Measurements from ENCODE around the gene FAM110C. TPM values are rescaled to one million over a fixed set of nuclear protein-coding genes. Genes with fewer than 3 reads are reported as not detected.
"Not testable (repeated sequence)": the region's sequence is repeated elsewhere in the genome, so short reads cannot be mapped to it uniquely, and the experiment has no call there.

Gene FAM110C
- total and polyA plus RNA-seq, 4 donors: 4.8 to 18.2 (median 5.0) TPM

DNA sequence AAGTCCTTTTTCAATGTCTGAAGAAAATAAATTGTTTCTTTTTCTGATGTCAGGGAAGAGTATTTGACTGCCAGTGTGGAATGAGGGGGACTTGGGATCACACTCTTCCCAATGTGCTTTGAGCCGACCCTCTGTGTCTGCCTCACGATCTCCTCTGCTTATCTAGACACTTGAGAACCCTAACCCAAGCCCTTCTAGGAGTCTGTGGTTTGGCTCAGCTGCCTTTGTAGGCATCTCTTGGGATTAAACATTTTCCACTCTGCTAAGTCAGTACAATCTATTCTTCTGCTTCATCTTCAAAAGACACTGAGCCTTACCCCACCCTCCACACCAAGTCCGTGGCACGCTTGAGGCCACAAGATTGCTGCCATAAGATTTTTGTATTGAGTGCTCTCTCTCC lies 19.4 kb downstream of the FAM110C start:
- DNase-seq (ENCODE audit: low spot score): no peak
- no peaks in the 10 kb centered on the region for H3K9me3 ChIP-seq (ENCODE audit: control insufficient read depth in 4 of 4, low read length in 3 of 4)
- no peak overlapping the region for H3K9ac ChIP-seq (ENCODE audit: low read depth in 1 of 2, low read length in 2 of 2)
- TF ChIP-seq, protein P1, sequence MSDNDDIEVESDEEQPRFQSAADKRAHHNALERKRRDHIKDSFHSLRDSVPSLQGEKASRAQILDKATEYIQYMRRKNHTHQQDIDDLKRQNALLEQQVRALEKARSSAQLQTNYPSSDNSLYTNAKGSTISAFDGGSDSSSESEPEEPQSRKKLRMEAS (IDR thresholded peaks at IDR 0.05): no peak
- TF ChIP-seq GABPA (IDR thresholded peaks at IDR 0.05 in 1 of 2, conservative IDR thresholded peaks at IDR 0.05 in 1 of 2) (no peak), FOXA2 (IDR thresholded peaks at IDR 0.05) (no peak), ATF3 (IDR thresholded peaks at IDR 0.05) (no peak), TAF1 (conservative IDR thresholded peaks at IDR 0.05) (no peak)
- TF ChIP-seq, protein P2, sequence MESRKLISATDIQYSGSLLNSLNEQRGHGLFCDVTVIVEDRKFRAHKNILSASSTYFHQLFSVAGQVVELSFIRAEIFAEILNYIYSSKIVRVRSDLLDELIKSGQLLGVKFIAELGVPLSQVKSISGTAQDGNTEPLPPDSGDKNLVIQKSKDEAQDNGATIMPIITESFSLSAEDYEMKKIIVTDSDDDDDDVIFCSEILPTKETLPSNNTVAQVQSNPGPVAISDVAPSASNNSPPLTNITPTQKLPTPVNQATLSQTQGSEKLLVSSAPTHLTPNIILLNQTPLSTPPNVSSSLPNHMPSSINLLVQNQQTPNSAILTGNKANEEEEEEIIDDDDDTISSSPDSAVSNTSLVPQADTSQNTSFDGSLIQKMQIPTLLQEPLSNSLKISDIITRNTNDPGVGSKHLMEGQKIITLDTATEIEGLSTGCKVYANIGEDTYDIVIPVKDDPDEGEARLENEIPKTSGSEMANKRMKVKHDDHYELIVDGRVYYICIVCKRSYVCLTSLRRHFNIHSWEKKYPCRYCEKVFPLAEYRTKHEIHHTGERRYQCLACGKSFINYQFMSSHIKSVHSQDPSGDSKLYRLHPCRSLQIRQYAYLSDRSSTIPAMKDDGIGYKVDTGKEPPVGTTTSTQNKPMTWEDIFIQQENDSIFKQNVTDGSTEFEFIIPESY (IDR thresholded peaks at IDR 0.05): no peak
- TF ChIP-seq, protein P3, sequence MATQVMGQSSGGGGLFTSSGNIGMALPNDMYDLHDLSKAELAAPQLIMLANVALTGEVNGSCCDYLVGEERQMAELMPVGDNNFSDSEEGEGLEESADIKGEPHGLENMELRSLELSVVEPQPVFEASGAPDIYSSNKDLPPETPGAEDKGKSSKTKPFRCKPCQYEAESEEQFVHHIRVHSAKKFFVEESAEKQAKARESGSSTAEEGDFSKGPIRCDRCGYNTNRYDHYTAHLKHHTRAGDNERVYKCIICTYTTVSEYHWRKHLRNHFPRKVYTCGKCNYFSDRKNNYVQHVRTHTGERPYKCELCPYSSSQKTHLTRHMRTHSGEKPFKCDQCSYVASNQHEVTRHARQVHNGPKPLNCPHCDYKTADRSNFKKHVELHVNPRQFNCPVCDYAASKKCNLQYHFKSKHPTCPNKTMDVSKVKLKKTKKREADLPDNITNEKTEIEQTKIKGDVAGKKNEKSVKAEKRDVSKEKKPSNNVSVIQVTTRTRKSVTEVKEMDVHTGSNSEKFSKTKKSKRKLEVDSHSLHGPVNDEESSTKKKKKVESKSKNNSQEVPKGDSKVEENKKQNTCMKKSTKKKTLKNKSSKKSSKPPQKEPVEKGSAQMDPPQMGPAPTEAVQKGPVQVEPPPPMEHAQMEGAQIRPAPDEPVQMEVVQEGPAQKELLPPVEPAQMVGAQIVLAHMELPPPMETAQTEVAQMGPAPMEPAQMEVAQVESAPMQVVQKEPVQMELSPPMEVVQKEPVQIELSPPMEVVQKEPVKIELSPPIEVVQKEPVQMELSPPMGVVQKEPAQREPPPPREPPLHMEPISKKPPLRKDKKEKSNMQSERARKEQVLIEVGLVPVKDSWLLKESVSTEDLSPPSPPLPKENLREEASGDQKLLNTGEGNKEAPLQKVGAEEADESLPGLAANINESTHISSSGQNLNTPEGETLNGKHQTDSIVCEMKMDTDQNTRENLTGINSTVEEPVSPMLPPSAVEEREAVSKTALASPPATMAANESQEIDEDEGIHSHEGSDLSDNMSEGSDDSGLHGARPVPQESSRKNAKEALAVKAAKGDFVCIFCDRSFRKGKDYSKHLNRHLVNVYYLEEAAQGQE (IDR thresholded peaks at IDR 0.05): no peak
- H3K27ac ChIP-seq (ENCODE audit: low read depth in 1 of 2, low read length in 2 of 2): no peak overlapping the region
- no peaks in the 10 kb centered on the region for H3K36me3 ChIP-seq (ENCODE audit: control insufficient read depth in 4 of 4, insufficient read depth in 3 of 4, low read depth in 1 of 4, low read length in 3 of 4)
- H3K4me1 ChIP-seq (ENCODE audit: control insufficient read depth in 4 of 4, insufficient read depth in 4 of 4, low read length in 3 of 4): peaks cover 4 to 20% (median 17%) of the 10 kb centered on the region in 4 donors
- no peaks in the 10 kb centered on the region for H3K27me3 ChIP-seq (ENCODE audit: control insufficient read depth in 4 of 4, insufficient read depth in 4 of 4, low read length in 3 of 4)
- no peak overlapping the region for H3K4me3 ChIP-seq (ENCODE audit: low read depth in 1 of 3, low read length in 3 of 3)
- 90% methylated on average over 4 of the region's 4 CpGs for WGBS

DNA sequence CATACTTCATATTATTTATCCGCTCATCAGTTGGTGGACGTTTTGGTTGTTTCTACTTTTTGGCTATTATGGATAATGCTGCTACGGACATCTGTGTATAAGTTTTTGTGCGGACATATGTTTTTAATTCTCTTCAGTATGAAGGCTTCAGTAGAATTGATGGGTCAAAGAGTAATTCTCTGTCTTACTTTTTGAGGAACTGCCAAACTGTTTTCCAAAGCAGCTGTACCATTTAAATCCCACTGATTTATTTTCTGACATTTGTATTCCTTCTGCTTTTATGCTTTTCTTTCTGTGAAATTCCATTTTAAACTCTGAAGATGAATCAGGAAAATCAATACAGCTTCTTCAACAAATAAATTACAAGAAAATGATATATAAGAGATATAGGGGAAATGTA lies 20.8 kb downstream of the FAM110C start:
- H3K4me3 ChIP-seq (ENCODE audit: low read depth in 1 of 3, low read length in 3 of 3): no peak overlapping the region
- no peak for DNase-seq (ENCODE audit: low spot score)
- TF ChIP-seq RXRA (IDR thresholded peaks at IDR 0.05): no peak
- no peak for TF ChIP-seq TAF1 (conservative IDR thresholded peaks at IDR 0.05)
- no peak for TF ChIP-seq ATF3 (IDR thresholded peaks at IDR 0.05)
- TF ChIP-seq JUND (IDR thresholded peaks at IDR 0.05): no peak
- no peak for TF ChIP-seq HNF4G (IDR thresholded peaks at IDR 0.05)
- TF ChIP-seq YY1 (IDR thresholded peaks at IDR 0.05): no peak
- TF ChIP-seq, protein P1 (IDR thresholded peaks at IDR 0.05): no peak
- TF ChIP-seq, protein P2 (IDR thresholded peaks at IDR 0.05): no peak
- TF ChIP-seq NR2F2 (IDR thresholded peaks at IDR 0.05): no peak
- no peak for TF ChIP-seq EGR1 (IDR thresholded peaks at IDR 0.05; ENCODE audit: low read depth in 2 of 2)
- H3K9ac ChIP-seq (ENCODE audit: low read depth in 1 of 2, low read length in 2 of 2): no peak overlapping the region
- no peaks in the 10 kb centered on the region for H3K27me3 ChIP-seq (ENCODE audit: control insufficient read depth in 4 of 4, insufficient read depth in 4 of 4, low read length in 3 of 4)
- no peaks in the 10 kb centered on the region for H3K9me3 ChIP-seq (ENCODE audit: control insufficient read depth in 4 of 4, low read length in 3 of 4)
- no peaks in the 10 kb centered on the region for H3K36me3 ChIP-seq (ENCODE audit: control insufficient read depth in 4 of 4, insufficient read depth in 3 of 4, low read depth in 1 of 4, low read length in 3 of 4)
- H3K4me1 ChIP-seq (ENCODE audit: control insufficient read depth in 4 of 4, insufficient read depth in 4 of 4, low read length in 3 of 4): peaks cover 4 to 20% (median 19%) of the 10 kb centered on the region in 4 donors
- 93% methylated on average over 4 of the region's 4 CpGs for WGBS
- no peak overlapping the region for H3K27ac ChIP-seq (ENCODE audit: low read depth in 1 of 2, low read length in 2 of 2)

DNA sequence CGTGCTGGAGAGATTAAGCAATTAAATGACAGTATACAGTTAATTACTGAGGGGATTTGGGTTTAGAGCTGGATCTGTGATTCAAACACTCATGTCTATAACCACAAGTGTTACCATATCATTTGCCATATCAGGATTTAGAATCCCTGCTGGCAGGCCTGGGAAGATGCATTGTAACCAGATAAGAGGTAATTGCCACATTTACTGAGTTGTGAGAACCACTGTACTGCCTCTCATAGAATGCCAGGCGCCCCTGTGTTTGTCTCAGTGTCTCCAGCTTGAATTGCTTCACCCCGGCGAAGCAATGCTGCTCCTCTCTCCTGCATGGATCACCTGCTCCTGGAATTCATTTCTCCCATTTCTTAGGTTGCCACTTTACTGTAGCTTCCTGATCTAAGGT lies 21.7 kb downstream of the FAM110C start:
- DNase-seq (ENCODE audit: low spot score); H3K4me3 ChIP-seq (ENCODE audit: low read depth in 1 of 3, low read length in 3 of 3); H3K9me3 ChIP-seq (ENCODE audit: control insufficient read depth in 4 of 4, low read length in 3 of 4); H3K9ac ChIP-seq (ENCODE audit: low read depth in 1 of 2, low read length in 2 of 2); H3K27me3 ChIP-seq (ENCODE audit: control insufficient read depth in 4 of 4, insufficient read depth in 4 of 4, low read length in 3 of 4); H3K36me3 ChIP-seq (ENCODE audit: control insufficient read depth in 4 of 4, insufficient read depth in 3 of 4, low read depth in 1 of 4, low read length in 3 of 4): not testable (repeated sequence)
- peak overlapping the region; percentile 28 to 76 for H3K27ac ChIP-seq (ENCODE audit: low read depth in 1 of 2, low read length in 2 of 2)
- peaks cover 7 to 26% (median 25%) of the 10 kb centered on the region in 4 donors for H3K4me1 ChIP-seq (ENCODE audit: control insufficient read depth in 4 of 4, insufficient read depth in 4 of 4, low read length in 3 of 4)
- 88% methylated on average over 4 of the region's 4 CpGs for WGBS
